GM21526 (cell line): ENCODE results near the gene ACE.

Experiments used
- ATAC-seq: cut with Tn5 transposase; IDR thresholded peaks from one replicate; pipeline ENCODE4 v1.9.1; 2021; ENCODE audit warnings: moderate library complexity; ENCODE audit not compliant: unreplicated experiment, low FRiP score

The ACE gene

DNA sequence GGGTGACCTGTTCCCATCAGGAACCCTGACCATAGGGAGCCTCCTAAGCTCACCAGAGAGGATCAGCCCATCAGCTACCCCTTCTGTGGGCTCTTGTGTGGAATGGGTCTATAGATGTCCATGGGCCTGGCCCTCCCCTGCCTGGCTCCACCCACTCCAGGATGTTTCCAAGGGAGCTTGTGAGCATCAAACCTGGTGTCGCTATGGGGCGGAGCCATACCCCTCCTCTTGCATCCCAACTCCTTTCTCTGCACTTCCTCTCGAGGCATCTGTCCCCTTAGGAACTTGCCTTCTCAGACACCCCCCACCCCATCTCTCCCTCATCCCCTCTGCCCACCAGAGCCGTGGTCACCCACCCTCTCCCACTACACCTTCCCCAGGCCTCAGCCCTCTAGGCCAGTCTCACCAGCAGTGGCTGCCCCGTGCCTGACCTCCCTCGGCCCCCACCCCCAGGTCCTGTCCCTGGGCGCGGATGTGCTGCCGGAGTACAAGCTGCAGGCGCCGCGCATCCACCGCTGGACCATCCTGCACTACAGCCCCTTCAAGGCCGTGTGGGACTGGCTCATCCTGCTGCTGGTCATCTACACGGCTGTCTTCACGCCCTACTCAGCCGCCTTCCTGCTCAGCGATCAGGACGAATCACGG, 56.7 kb downstream of the ACE start:
- ATAC-seq: no peak

DNA sequence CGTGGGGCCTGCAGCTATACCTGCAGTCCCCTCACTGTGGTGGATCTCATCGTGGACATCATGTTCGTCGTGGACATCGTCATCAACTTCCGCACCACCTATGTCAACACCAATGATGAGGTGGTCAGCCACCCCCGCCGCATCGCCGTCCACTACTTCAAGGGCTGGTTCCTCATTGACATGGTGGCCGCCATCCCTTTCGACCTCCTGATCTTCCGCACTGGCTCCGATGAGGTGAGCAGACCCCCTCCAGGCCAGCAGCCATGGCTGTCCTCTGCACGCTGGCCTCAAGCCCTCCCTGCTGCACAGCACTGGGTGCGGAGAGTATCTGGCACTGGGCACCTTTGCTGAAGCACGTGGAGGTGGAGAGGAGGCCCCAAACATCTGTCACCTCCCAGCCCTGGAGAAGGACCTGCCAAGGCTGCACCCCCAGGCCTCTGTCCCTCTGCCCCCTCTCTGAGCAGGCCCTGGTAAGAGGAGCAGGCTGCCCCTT, 57.3 kb downstream of the ACE start:
- no peak for ATAC-seq

- no peak for ATAC-seq
Observed at GRCh38 chr17:63534816-63535455, 58.1 kb downstream of the ACE start.

DNA sequence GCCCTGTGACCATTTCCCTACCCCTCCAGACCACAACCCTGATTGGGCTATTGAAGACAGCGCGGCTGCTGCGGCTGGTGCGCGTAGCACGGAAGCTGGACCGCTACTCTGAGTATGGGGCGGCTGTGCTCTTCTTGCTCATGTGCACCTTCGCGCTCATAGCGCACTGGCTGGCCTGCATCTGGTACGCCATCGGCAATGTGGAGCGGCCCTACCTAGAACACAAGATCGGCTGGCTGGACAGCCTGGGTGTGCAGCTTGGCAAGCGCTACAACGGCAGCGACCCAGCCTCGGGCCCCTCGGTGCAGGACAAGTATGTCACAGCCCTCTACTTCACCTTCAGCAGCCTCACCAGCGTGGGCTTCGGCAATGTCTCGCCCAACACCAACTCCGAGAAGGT, 58.8 kb downstream of the ACE start:
- ATAC-seq: no peak

DNA sequence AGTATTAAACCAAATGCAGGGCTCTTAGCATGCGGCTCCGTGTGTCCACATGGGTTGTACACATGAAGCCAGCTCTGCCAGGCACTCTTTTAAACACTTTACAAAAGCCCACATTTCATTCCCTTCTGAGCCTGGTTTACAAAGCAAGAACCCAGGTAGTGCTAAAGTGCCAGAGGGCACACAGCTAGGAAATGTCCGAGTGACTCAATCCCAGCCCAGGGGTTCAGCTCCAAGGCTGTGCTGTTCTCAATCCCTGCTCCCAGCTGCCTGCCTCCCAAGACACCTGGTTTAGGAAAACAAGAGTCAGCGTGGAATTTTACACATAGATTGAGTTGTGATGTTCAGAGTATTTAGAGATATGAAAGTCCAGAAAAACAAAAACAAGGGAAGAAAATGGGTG, 60.1 kb downstream of the ACE start:
- no peak for ATAC-seq

DNA sequence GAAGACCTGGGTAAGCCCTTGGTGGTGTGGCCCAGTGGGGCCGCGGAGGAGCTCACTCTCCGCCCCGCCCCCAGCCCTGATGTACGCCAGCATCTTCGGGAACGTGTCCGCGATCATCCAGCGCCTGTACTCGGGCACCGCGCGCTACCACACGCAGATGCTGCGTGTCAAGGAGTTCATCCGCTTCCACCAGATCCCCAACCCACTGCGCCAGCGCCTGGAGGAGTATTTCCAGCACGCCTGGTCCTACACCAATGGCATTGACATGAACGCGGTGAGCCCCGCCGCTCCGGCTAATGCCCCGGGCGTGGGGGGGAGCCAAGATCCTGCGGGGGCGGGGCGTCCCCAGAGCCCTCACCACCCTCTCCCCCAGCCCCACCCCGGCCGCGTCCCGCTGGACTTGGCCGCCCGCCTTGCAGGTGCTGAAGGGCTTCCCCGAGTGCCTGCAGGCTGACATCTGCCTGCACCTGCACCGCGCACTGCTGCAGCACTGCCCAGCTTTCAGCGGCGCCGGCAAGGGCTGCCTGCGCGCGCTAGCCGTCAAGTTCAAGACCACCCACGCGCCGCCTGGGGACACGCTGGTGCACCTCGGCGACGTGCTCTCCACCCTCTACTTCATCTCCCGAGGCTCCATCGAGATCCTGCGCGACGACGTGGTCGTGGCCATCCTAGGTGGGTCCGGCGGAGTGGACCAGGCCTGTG, 61.3 kb downstream of the ACE start:
- no peak for ATAC-seq

DNA sequence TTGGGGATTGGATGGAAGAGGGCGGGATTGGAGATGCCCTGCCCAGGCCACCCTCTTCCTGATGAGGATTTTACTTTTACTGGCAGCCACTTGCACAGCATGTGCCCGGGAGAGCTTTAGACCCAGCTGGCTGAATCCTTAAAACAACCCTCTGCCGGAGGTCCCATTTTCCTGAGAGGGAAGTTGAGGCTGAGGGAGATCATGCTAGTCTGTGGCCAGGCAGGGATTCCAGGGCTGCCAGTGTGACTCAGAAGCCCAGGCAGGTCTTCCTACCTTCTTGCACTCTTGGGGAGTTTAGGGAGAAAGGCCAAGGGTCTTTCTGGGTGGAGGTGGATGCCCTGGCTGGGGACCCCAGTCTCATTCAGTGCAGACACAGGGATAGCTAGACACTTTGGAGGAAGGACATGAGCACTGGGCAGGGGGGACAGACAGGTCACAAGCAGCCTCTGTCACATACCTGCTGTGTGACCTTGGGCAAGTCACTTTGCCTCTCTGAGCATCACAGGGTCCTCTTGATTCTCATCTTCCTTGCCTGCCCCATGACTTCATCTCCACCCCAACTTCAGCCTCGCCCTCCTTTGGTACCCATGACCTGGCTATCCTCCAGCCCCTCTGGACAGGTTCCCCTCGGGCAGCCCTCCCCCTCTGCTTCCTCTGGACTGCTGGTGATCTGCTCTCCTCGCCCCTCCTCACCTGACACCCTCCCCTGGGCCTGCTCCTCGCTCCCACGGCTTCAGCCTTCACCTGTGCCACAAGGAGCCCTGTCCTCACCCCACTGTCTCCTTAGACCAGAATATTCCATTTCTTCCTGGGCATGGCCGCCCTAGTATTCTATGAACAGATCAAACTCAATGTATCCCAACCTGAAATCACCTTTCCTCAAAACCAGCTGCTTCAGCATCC, 62.1 kb downstream of the ACE start:
- no peak for ATAC-seq

DNA sequence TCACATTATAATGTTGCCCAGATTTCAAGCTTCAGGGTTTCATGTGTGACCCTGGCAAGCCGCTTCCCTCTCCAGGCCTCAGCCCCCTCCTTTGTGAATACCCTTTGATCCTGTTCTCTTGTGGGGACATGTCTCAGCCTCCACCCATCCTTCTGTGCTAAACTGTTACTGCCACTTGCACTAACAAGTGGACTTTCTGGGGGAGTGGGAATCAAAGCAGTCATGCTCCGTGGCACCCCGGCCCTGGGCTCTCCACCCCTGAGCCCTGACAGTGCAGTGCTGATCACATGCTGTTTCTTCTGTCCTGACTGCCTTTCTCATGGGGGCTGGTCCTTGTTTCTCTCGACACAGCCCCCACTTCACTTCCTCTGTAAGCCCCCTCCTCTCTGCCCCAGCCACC, 63.7 kb downstream of the ACE start:
- ATAC-seq: no peak

GRCh38 chr17:63542218-63542545, 65.3 kb downstream of the ACE start:
- no peak for ATAC-seq

DNA sequence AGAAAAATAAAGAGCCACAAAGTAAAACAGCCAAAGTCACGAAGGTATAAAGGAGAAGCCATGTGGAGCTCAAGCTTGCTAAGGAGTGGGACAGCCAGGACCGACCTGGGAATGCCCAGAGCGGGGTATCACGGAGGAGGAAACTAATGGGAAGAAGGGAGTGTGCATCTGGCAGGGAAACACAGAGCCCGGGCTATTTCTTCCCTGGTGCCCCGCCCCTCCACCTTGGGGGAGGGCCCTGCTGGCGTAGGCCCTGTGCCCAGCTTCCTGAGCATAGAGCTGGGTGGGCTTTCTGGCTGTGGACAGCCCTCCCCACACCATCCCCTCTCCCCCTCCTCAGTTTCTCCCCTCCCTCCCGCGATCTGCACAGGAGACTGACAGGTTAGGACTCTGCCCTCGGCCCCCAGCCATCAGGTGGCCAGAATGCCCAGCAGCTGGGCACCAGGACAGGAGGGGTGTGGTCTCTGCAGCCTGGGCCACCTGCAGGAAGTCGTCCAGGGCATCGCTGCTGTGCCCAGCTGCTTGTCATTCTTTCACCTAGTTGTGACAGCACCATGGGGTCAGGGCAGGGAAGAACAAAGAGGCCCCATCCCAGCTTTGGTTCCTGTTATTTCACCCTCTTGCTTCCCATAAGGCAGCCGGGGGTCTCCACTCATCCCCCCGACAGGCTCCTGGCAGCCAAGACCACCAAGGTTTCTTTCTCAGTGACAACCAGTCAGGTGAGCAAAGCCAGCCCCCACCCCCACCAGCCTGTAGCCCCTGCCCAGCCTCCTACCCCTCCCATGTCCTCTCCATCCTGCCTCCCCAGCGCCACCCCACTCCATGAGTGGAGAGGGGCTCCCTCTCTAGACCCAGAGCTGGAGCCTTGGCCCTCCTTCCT, 66.3 kb downstream of the ACE start:
- ATAC-seq: no peak

DNA sequence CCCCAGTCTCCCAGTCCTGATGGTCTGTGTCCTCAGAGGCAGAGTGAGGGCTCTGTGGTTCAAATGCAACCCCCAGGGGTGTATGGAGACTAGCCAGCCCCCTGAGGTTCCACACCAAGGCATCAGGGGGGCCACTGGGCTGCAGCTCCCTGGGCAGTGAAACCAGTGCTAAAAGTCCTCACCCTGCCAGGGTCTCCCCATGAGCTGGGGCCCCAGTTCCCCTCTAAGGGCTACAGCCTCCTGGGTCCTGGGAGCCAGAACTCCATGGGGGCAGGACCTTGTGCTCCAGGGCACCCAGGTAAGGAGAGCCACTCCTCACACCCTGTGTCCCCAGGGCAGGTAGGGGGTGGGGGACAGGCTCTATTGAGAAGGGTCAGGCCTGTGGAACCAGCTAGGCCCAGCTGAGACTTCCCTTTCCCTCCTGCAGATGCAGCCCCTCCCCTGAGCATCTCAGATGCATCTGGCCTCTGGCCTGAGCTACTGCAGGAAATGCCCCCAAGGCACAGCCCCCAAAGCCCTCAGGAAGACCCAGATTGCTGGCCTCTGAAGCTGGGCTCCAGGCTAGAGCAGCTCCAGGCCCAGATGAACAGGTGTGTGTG, 67.1 kb downstream of the ACE start:
- no peak for ATAC-seq

DNA sequence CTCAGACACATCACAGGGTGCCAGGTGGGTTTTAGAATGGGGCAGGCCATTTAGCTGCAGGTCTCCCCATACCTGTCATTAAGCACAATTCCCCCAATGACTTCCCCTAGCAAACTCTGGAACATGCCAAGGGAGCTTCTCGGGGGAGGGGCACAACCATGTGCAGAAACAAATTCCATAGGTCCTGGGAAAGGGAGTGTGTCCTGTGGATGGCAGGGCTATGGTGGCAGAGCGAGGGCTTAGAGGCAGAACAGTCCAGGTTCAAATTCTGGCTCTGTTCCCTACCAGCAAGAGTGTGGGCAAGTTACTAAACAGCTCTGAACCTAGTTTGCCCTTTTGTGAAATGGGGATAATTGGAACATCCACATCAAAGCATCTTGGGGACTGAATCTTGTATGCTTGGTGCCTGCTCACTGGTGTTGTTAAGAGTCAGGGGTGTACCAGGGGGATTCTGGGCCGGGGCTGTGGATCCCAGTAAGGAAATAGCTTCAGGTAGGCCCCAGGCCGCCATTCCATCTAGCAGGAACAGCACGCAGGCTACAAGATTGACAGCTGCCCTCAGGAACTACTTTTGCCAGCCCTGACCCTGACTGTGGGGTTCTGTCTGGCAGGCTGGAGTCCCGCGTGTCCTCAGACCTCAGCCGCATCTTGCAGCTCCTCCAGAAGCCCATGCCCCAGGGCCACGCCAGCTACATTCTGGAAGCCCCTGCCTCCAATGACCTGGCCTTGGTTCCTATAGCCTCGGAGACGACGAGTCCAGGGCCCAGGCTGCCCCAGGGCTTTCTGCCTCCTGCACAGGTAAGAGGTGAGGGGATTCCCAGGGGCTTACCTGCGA, 67.8 kb downstream of the ACE start:
- ATAC-seq: no peak

DNA sequence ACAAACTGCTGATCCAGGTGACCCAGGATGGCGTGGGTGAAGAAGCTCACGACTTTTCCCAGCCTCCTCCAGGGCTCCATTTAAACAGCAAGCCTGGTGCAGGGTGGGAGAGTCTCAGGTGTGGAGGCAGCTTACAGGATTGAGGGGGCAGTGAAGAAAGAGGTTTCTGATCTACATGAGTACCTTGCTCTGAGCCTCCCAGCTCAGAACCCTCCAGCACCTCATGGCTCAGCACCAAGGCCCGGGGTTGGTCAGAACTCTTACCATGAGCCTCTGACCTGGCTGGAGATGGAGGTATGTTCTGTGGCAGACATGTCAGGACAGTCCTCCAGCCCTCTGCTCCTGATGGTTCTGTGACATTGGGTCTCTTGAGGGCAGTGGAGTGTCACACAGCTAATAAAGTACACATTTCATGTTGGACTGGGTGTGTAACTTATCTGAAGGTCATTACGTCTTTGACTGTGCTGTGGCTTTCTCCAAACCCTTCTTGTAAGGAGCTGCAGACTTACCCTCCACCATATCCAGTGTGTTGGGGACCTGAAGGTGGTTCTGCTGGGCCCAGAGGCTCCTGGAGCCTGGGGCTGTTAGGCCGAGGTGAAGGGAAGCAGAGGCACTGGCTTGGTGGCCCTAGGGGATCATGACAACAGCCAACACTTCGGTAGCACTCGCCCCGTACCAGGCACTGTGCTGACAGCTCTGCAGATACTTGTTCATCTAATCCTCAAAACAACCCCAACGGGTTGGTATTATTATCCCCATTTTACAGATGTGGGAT, 69.6 kb downstream of the ACE start:
- no peak for ATAC-seq

GRCh38 chr17:63547083-63547523, 70.2 kb downstream of the ACE start:
- no peak for ATAC-seq
